Ovary (tissue), 9 donors: ENCODE data around the gene ZNF552. TPM values are rescaled to one million over a fixed set of nuclear protein-coding genes. Genes with fewer than 3 reads are reported as not detected.
A peak's percentile ranks its signal among the peaks of the same experiment; 100 is the strongest.
"Not testable (repeated sequence)": the region's sequence is repeated elsewhere in the genome, so short reads cannot be mapped to it uniquely, and the experiment has no call there.

Experiments
- DNase-seq, 5 donors: peaks; one replicate each; pipeline ENCODE4 v3.0.0-alpha.2; 2019 to 2020
- H3K27ac ChIP-seq, 2 donors: fragments of 200-600 bp; one replicate each; pipeline versions ENCODE4 v1.5.1 to v1.8.0; 2019 to 2022
- H3K27me3 ChIP-seq: fragments of 200-600 bp; one replicate; pipeline ENCODE4 v1.8.0; 2022
- H3K36me3 ChIP-seq: fragments of 200-600 bp; sonication (generic); one replicate; pipeline ENCODE4 v1.5.1; 2019
- H3K4me1 ChIP-seq: one replicate; pipeline ENCODE4 v1.8.1; 2013; ENCODE audit warnings: mild to moderate bottlenecking, moderate library complexity; ENCODE audit not compliant: insufficient read depth
- H3K4me3 ChIP-seq: fragments of 200-600 bp; sonication (generic); one replicate; pipeline ENCODE4 v1.5.1; 2017
- H3K9me3 ChIP-seq, 2 donors: fragments of 200-600 bp in 1 of 2; sonication (generic) in 1 of 2; one replicate each; pipeline versions ENCODE4 v1.5.1 to v1.8.1; 2013 to 2019; ENCODE audit warnings: mild to moderate bottlenecking in 1 of 2, moderate library complexity in 1 of 2
- EP300 ChIP-seq: sonication (generic); formaldehyde crosslinking; IDR thresholded peaks from one replicate; pipeline ENCODE4 v1.6.1; 2017; ENCODE audit warnings: antibody characterized with exemption
- POLR2A ChIP-seq: fragments of 450-650 bp; IDR thresholded peaks from one replicate; pipeline ENCODE4 v1.6.1; 2017; ENCODE audit warnings: antibody characterized with exemption, mild to moderate bottlenecking, moderate library complexity
- WGBS, 3 donors: extraction: QIAGEN DNeasy Blood & Tissue Kit in 1 of 3; methylation state at CpG; one replicate each; pipeline versions ENCODE4 v1.1.5 to v1.1.7; 2013 to 2017; 5-methylcytosine and 5-hydroxymethylcytosine counted together
- intact Hi-C, 4 donors: fragments of 100-400 bp; cut with DNase I; formaldehyde crosslinking; loops; one replicate each; pipeline versions ENCODE4 v1.11.0 to v1.15.1; 2022 to 2023
- polyA plus RNA-seq, 2 donors: library from polyadenylated mRNA; stranded (reverse); fragments of 200-250 nt in 1 of 2; fragments of 350-450 nt in 1 of 2; fragmentation: Illumina TruSeq in 1 of 2; extraction: RNeasy Lipid Tissue Mini Kit (QIAGEN cat#74804) in 1 of 2; gene quantifications; one replicate each; pipeline ENCODE4 v1.2.3, GENCODE V29; 2013 to 2014
- total RNA-seq, 7 donors: library from RNA; depleted of rRNA in 2 of 7; stranded (reverse); fragments of >200 nt in 2 of 7; fragmentation: NEBNext Ultra II Directional in 3 of 7; extraction: Animal tissue kit (Norgen Biotek cat#: 25700) in 3 of 7; gene quantifications; one replicate each; pipeline versions ENCODE4 v1.1.0 to v1.2.4, GENCODE V29; 2016 to 2023
- TF ChIP-seq, protein P1 (sequence below), 3 donors: fragments of 450-650 bp in 2 of 3; fragments of 200-600 bp in 1 of 3; IDR thresholded peaks; one replicate each; pipeline versions ENCODE4 v1.5.1 to v1.8.0; 2016 to 2022; ENCODE audit warnings: antibody characterized with exemption in 3 of 3, mild to moderate bottlenecking in 1 of 3
- donor health status: DM: no; HTN: no; CAD: no; lungs with moderate emphysema.
- donor health status: DM: no; HTN: no; CAD: no.
- donor health status: Bipolar disorder and iron deficiency.
- donor health status: DM: yes; HTN: yes; CAD: no.
- donor health status: DM: no; HTN: no; CAD: no.
- donor health status: DM: yes; HTN: yes; CAD: no.

ZNF552 gene
- total and polyA plus RNA-seq, 9 donors: 4.9 to 9.9 (median 7.2) TPM

DNA sequence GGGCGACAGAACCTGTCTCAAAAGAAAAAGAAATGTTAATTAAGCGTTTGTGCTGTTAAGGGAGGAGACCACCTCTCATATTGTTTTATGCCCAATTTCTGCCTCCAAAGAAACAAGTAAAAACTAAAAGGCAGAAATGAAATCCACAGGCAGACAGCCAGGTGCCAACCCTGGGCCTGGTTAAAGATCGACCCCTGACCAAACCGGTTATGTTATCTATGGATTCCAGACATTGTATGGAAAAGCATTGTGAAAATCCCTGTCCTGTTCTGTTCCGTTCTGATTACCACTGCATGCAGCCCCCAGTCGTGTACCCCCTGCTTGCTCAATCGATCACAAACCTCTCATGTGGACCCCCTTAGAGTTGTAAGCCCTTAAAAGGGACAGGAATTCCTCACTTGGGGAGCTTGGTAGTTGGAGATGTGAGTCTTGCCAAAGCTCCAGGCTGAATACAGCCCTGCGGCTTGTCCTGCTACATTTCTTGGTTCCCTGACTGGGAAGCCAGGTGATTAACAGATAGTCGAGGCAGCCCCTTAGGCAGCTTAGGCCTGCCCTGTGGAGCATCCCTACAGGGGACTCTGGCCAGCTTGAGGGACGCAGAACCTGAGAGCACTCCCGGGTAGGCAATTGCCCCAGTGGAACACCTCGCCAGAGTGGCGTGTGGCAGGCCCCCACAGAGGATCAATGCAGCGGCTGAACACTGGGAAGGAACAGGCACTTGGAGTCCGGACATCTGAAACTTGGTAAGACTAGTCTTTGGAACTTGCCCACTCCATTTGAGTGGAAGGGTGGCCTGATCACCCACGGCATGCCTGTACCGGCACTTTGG is 748 bp upstream of the ZNF552 start:
- H3K36me3 ChIP-seq: no peaks in the 10 kb centered on the region
- H3K27ac ChIP-seq: no peak overlapping the region
- TF ChIP-seq EP300 (no peak), POLR2A (no peak)
- TF ChIP-seq, protein P1, sequence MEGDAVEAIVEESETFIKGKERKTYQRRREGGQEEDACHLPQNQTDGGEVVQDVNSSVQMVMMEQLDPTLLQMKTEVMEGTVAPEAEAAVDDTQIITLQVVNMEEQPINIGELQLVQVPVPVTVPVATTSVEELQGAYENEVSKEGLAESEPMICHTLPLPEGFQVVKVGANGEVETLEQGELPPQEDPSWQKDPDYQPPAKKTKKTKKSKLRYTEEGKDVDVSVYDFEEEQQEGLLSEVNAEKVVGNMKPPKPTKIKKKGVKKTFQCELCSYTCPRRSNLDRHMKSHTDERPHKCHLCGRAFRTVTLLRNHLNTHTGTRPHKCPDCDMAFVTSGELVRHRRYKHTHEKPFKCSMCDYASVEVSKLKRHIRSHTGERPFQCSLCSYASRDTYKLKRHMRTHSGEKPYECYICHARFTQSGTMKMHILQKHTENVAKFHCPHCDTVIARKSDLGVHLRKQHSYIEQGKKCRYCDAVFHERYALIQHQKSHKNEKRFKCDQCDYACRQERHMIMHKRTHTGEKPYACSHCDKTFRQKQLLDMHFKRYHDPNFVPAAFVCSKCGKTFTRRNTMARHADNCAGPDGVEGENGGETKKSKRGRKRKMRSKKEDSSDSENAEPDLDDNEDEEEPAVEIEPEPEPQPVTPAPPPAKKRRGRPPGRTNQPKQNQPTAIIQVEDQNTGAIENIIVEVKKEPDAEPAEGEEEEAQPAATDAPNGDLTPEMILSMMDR (IDR thresholded peaks at IDR 0.05): no peak
- WGBS, 3 donors: 88 to 91% (median 89%) methylated on average over 17 of the region's 17 CpGs
- H3K4me3 ChIP-seq: peak overlapping the region; percentile 88
- DNase-seq: no peak
- intact Hi-C loops: no loop called here
- H3K9me3 ChIP-seq: no peaks in the 10 kb centered on the region
- no peaks in the 10 kb centered on the region for H3K27me3 ChIP-seq
- H3K4me1 ChIP-seq: peaks cover 7% of the 10 kb centered on the region

DNA sequence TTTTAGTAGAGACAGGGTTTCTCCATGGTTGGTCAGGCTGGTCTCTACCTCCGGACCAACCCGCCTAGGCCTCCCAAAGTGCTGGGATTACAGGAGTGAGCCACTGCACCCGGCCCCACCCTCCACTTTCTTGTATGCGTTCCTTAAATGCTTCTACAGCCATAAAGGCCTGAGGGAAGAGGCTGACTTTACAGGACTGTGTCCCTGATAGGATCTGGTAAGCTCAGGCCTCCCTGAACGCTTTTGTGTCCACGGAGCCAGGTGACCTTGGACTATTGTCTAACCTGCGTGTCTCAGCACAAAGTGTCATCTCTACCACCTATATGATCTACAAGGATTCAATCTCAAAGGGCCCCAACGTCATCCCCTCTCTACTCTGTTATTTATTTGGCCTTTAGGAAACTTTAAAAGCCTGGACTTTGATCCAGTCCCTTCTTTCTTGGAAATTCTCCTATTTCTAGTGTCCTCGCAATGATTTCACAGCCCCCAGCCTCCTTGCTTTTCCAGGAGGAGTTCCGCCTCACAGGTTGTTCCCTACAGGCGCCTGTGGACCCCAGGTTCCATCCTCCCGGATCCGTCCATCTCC is 701 bp downstream of the ZNF552 start:
- Histone ChIP-seq H3K27me3 (no peaks in the 10 kb centered on the region), H3K4me1 (peaks cover 7% of the 10 kb centered on the region), H3K27ac (peak overlapping the region in 1 of 2 donors; percentile 56), H3K9me3 (no peaks in the 10 kb centered on the region), H3K4me3 (peak overlapping the region; percentile 88), H3K36me3 (no peaks in the 10 kb centered on the region)
- intact Hi-C loops: no loop called here
- no peak for DNase-seq
- TF ChIP-seq EP300 (no peak), POLR2A (no peak)
- TF ChIP-seq, protein P1 (IDR thresholded peaks at IDR 0.05): no peak
- WGBS, 3 donors: 13 to 19% (median 18%) methylated on average over 13 of the region's 13 CpGs

- H3K27ac ChIP-seq, H3K9me3 ChIP-seq, DNase-seq, H3K27me3 ChIP-seq, intact Hi-C loops, H3K36me3 ChIP-seq, H3K4me3 ChIP-seq, H3K4me1 ChIP-seq: not testable (repeated sequence)
- WGBS, 3 donors: 91 to 96% (median 92%) methylated on average over 13 of the region's 13 CpGs
Observed at GRCh38 chr19:57812975-57813820, 1.5 kb downstream of the ZNF552 start.

DNA sequence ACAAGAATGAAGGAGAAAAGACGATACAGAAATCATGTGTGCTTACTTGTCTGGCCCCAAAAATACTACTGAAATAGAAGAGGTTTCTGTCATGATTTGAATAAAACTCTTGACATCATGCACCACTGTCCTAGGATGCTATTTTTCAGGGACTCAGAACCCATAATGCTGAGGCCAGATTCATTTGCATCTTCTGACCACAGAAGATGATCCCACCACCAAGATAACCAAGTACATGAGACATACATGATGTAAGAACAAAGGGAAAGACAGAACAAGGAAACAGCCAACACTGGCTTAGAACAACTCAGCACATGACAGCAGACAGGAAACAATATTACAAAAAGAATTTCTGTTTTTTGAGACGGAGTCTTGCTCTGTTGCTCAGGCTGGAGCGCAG is 2.5 kb downstream of the ZNF552 start:
- no peaks in the 10 kb centered on the region for H3K36me3 ChIP-seq
- no peak overlapping the region for H3K4me3 ChIP-seq
- intact Hi-C loops: no loop called here
- 82 to 87% (median 85%) methylated on average over 3 of the region's 3 CpGs for whole genome bisulfite sequencing, 3 donors
- no peaks in the 10 kb centered on the region for H3K9me3 ChIP-seq
- H3K4me1 ChIP-seq: peaks cover 7% of the 10 kb centered on the region
- no peak for DNase-seq
- H3K27ac ChIP-seq: no peak overlapping the region
- no peaks in the 10 kb centered on the region for H3K27me3 ChIP-seq
- TF ChIP-seq, protein P1 (IDR thresholded peaks at IDR 0.05): no peak
- TF ChIP-seq POLR2A (no peak), EP300 (no peak)

DNA sequence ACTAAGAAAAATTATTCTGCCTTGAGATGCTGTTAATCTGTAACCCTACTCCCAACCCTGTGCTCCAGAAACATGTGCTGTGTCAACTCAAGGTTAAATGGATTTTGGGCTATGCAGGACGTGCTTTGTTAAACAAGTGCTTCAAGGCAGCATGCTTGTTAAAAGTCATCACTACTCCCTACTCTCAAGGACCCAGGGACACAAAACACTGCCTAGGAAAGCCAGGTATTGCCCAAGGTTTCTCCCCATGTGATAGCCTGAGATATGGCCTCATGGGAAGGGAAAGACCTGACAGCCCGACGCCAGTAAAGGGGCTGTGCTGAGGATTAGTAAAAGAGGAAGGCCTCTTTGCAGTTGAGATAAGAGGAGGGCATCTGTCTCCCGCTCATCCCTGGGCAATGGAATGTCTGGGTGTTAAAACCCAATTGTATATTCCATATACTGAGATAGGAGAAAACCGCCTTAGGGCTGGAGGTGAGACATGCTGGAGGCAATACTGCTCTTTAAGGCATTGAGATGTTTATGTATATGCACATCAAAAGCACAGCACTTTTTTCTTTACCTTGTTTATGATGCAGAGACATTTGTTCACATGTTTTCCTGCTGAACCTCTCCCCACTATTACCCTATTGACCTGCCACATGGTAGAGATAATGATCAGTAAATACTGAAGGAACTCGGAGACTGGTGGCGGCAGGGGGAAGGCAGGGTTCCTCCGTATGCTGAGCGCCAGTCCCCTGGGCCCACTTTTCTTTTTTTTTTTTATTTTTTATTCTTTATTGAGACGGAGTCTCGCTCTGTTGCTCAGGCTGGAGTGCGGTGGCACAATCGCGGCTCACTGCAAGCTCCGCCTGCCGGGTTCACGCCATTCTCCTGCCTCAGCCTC is 4.1 kb downstream of the ZNF552 start:
- whole genome bisulfite sequencing, 3 donors: 75 to 78% (median 77%) methylated on average over 17 of the region's 17 CpGs
- intact Hi-C loops, H3K27ac ChIP-seq, H3K36me3 ChIP-seq, H3K9me3 ChIP-seq, H3K4me1 ChIP-seq, H3K27me3 ChIP-seq, DNase-seq, H3K4me3 ChIP-seq: not testable (repeated sequence)
